ENCODE data around the gene ASGR2.
"Not testable (repeated sequence)": the region's sequence is repeated elsewhere in the genome, so short reads cannot be mapped to it uniquely, and the experiment has no call there.

Gene ASGR2

GRCh38 chr17:7089570-7089969 is 25.1 kb downstream of the ASGR2 start:
- H3K9ac ChIP-seq (ENCODE audit: low read length); H3K4me3 ChIP-seq (ENCODE audit: low read length); H3K36me3 ChIP-seq (ENCODE audit: control insufficient read depth, insufficient read depth, low read length); H3K9me3 ChIP-seq (ENCODE audit: control insufficient read depth, low read length); H3K4me1 ChIP-seq (ENCODE audit: control insufficient read depth, insufficient read depth, low read length); H3K27me3 ChIP-seq (ENCODE audit: control insufficient read depth, insufficient read depth, low read length): not testable (repeated sequence)

DNA sequence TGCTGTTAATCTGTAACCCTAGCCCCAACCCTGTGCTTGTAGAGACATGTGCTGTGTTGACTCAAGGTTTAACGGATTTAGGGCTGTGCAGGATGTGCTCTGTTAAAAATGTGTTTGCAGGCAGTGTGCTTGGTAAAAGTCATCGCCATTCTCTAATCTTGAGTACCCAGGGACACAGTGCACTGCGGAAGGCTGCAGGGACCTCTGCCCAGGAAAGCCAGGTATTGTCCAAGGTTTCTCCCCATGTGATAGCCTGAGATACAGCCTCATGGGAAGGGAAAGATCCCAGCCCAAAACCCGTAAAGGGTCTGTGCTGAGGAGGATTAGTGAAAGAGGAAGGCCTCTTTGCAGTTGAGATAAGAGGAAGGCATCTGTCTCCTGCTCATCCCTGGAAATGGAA is 26.2 kb downstream of the ASGR2 start:
- not testable (repeated sequence) for H3K36me3 ChIP-seq (ENCODE audit: control insufficient read depth, insufficient read depth, low read length); H3K9me3 ChIP-seq (ENCODE audit: control insufficient read depth, low read length); H3K27me3 ChIP-seq (ENCODE audit: control insufficient read depth, insufficient read depth, low read length); H3K4me1 ChIP-seq (ENCODE audit: control insufficient read depth, insufficient read depth, low read length); H3K4me3 ChIP-seq (ENCODE audit: low read length); H3K9ac ChIP-seq (ENCODE audit: low read length)

- H3K4me3 ChIP-seq (ENCODE audit: low read length), result no peak overlapping the region
- H3K27me3 ChIP-seq (ENCODE audit: control insufficient read depth, insufficient read depth, low read length), result peaks cover 3% of the 10 kb centered on the region
- H3K4me1 ChIP-seq (ENCODE audit: control insufficient read depth, insufficient read depth, low read length), result no peaks in the 10 kb centered on the region
- no peak overlapping the region for H3K9ac ChIP-seq (ENCODE audit: low read length)
- H3K9me3 ChIP-seq (ENCODE audit: control insufficient read depth, low read length), result no peaks in the 10 kb centered on the region
- H3K36me3 ChIP-seq (ENCODE audit: control insufficient read depth, insufficient read depth, low read length), result no peaks in the 10 kb centered on the region
Observed at GRCh38 chr17:7084088-7084487, 30.5 kb downstream of the ASGR2 start.

GRCh38 chr17:7083592-7083991 is 31.0 kb downstream of the ASGR2 start:
- H3K4me1 ChIP-seq (ENCODE audit: control insufficient read depth, insufficient read depth, low read length), result no peaks in the 10 kb centered on the region
- H3K27me3 ChIP-seq (ENCODE audit: control insufficient read depth, insufficient read depth, low read length), result peaks cover 3% of the 10 kb centered on the region
- H3K9ac ChIP-seq (ENCODE audit: low read length), result no peak overlapping the region
- no peak overlapping the region for H3K4me3 ChIP-seq (ENCODE audit: low read length)
- no peaks in the 10 kb centered on the region for H3K9me3 ChIP-seq (ENCODE audit: control insufficient read depth, low read length)
- no peaks in the 10 kb centered on the region for H3K36me3 ChIP-seq (ENCODE audit: control insufficient read depth, insufficient read depth, low read length)

DNA sequence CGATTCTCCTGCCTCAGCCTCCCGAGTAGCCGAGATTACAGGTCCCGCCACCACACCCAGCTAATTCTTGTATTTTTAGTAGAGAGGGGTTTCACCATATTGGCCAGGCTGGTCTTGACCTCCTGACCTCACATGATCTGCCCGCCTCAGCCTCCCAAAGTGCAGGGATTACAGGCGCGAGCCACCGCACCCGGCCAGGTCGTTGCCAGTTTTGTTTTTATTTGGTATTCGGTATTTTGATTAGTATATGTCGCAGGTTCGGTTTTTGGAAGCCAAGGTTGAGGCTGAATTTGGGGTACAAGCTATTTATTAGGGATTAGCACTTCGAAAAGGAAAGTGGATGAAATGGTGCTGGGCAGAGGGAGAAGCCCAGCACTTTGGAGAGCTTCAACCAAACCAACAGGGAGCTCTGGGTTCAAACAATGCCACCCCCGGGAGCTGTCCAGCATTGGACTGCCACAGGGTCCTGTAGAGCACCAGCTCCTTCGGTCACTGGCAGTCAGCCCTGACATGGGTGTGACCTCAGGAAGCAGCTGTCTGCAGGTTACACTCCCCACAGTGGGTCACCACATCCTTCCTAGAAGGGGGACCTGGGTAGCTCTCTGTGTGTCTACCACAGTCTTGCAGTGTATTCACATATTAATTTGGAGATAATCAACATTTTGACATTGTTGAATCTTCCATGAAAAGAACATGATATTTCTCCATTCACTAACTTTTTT is 33.1 kb downstream of the ASGR2 start:
- no peaks in the 10 kb centered on the region for H3K4me1 ChIP-seq (ENCODE audit: control insufficient read depth, insufficient read depth, low read length)
- no peak overlapping the region for H3K9ac ChIP-seq (ENCODE audit: low read length)
- H3K36me3 ChIP-seq (ENCODE audit: control insufficient read depth, insufficient read depth, low read length), result no peaks in the 10 kb centered on the region
- H3K9me3 ChIP-seq (ENCODE audit: control insufficient read depth, low read length), result no peaks in the 10 kb centered on the region
- peaks cover 3% of the 10 kb centered on the region for H3K27me3 ChIP-seq (ENCODE audit: control insufficient read depth, insufficient read depth, low read length)
- H3K4me3 ChIP-seq (ENCODE audit: low read length), result no peak overlapping the region

- Histone ChIP-seq H3K4me3 (ENCODE audit: low read length) (no peak overlapping the region), H3K36me3 (ENCODE audit: control insufficient read depth, insufficient read depth, low read length) (no peaks in the 10 kb centered on the region), H3K4me1 (ENCODE audit: control insufficient read depth, insufficient read depth, low read length) (no peaks in the 10 kb centered on the region), H3K9ac (ENCODE audit: low read length) (no peak overlapping the region), H3K9me3 (ENCODE audit: control insufficient read depth, low read length) (no peaks in the 10 kb centered on the region), H3K27me3 (ENCODE audit: control insufficient read depth, insufficient read depth, low read length) (peaks cover 3% of the 10 kb centered on the region)
Observed at GRCh38 chr17:7080456-7081041, 34.1 kb downstream of the ASGR2 start.

- no peaks in the 10 kb centered on the region for H3K9me3 ChIP-seq (ENCODE audit: control insufficient read depth, low read length)
- no peak within 1 kb of the TSS for H3K9ac ChIP-seq (ENCODE audit: low read length)
- H3K4me1 ChIP-seq (ENCODE audit: control insufficient read depth, insufficient read depth, low read length), result no peaks in the 10 kb centered on the region
- no peaks in the 10 kb centered on the region for H3K36me3 ChIP-seq (ENCODE audit: control insufficient read depth, insufficient read depth, low read length)
- H3K27me3 ChIP-seq (ENCODE audit: control insufficient read depth, insufficient read depth, low read length), result peaks cover 3% of the 10 kb centered on the region
- no peak within 1 kb of the TSS for H3K4me3 ChIP-seq (ENCODE audit: low read length)
Observed at GRCh38 chr17:7079581-7080455, 34.8 kb downstream of the ASGR2 start, which contains the start of gene CLEC10A. TSS of gene CLEC10A (minus strand) at chr17:7080251. CDS start at chr17:7078812, 1,439 bp downstream.

DNA sequence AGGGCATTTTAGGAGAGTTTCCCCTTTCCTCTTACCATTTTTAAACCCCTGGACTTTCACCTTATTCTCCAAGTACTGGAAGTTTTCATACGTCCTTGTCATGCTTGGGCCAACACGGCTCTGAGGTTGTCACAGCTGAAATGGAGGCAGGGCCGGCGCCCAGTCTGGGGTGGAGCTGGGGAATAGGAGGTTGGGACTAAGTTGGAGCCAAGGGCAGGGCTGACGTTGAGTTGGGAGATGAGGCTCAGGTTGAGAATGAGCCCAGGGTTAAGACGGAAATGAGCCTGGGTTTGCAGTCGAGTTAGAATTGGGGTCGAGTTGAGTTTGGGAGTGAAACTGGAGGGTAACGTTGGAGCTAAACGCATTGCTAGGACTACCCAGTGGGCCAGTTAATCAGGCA is 35.9 kb downstream of the ASGR2 start:
- no peak overlapping the region for H3K9ac ChIP-seq (ENCODE audit: low read length)
- peaks cover 3% of the 10 kb centered on the region for H3K27me3 ChIP-seq (ENCODE audit: control insufficient read depth, insufficient read depth, low read length)
- H3K36me3 ChIP-seq (ENCODE audit: control insufficient read depth, insufficient read depth, low read length), result no peaks in the 10 kb centered on the region
- no peaks in the 10 kb centered on the region for H3K9me3 ChIP-seq (ENCODE audit: control insufficient read depth, low read length)
- no peak overlapping the region for H3K4me3 ChIP-seq (ENCODE audit: low read length)
- H3K4me1 ChIP-seq (ENCODE audit: control insufficient read depth, insufficient read depth, low read length), result no peaks in the 10 kb centered on the region

- H3K9ac ChIP-seq (ENCODE audit: low read length), result no peak overlapping the region
- H3K4me1 ChIP-seq (ENCODE audit: control insufficient read depth, insufficient read depth, low read length), result no peaks in the 10 kb centered on the region
- no peaks in the 10 kb centered on the region for H3K27me3 ChIP-seq (ENCODE audit: control insufficient read depth, insufficient read depth, low read length)
- no peak overlapping the region for H3K4me3 ChIP-seq (ENCODE audit: low read length)
- H3K36me3 ChIP-seq (ENCODE audit: control insufficient read depth, insufficient read depth, low read length), result no peaks in the 10 kb centered on the region
- H3K9me3 ChIP-seq (ENCODE audit: control insufficient read depth, low read length), result no peaks in the 10 kb centered on the region
Observed at GRCh38 chr17:7077911-7078546, 36.6 kb downstream of the ASGR2 start.

GRCh38 chr17:7074931-7075330 is 39.7 kb downstream of the ASGR2 start:
- no peak overlapping the region for H3K9ac ChIP-seq (ENCODE audit: low read length)
- H3K27me3 ChIP-seq (ENCODE audit: control insufficient read depth, insufficient read depth, low read length), result no peaks in the 10 kb centered on the region
- H3K36me3 ChIP-seq (ENCODE audit: control insufficient read depth, insufficient read depth, low read length), result no peaks in the 10 kb centered on the region
- H3K4me1 ChIP-seq (ENCODE audit: control insufficient read depth, insufficient read depth, low read length), result no peaks in the 10 kb centered on the region
- no peak overlapping the region for H3K4me3 ChIP-seq (ENCODE audit: low read length)
- no peaks in the 10 kb centered on the region for H3K9me3 ChIP-seq (ENCODE audit: control insufficient read depth, low read length)

DNA sequence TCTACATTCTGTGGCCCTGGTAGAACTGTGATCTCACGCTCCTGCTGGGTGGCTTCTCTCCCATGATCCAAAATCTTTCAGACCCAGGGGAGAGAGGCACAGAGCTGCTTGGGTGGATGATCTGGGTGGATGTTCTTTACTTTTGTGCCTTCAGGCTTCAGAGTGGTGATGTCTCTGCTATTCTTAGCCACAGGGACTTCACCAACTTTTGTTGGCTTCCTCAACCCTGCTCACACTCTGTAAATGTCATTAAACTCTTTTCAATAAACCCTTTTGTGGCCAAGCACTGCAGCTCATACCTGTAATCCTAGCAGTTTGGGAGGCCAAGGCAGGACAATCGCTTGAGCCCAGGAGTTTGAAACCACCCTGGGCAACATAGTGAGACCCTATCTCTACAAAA is 42.2 kb downstream of the ASGR2 start:
- no peak overlapping the region for H3K9ac ChIP-seq (ENCODE audit: low read length)

GRCh38 chr17:7070712-7071111 is 43.9 kb downstream of the ASGR2 start:
- Histone ChIP-seq H3K4me3 (ENCODE audit: low read length) (no peak overlapping the region), H3K27me3 (ENCODE audit: control insufficient read depth, insufficient read depth, low read length) (no peaks in the 10 kb centered on the region), H3K9me3 (ENCODE audit: control insufficient read depth, low read length) (no peaks in the 10 kb centered on the region), H3K36me3 (ENCODE audit: control insufficient read depth, insufficient read depth, low read length) (no peaks in the 10 kb centered on the region), H3K9ac (ENCODE audit: low read length) (no peak overlapping the region), H3K4me1 (ENCODE audit: control insufficient read depth, insufficient read depth, low read length) (no peaks in the 10 kb centered on the region)

More for the DNA sequence above, 42.2 kb downstream of the ASGR2 start:
- Histone ChIP-seq H3K4me1 (ENCODE audit: control insufficient read depth, insufficient read depth, low read length) (no peaks in the 10 kb centered on the region), H3K36me3 (ENCODE audit: control insufficient read depth, insufficient read depth, low read length) (no peaks in the 10 kb centered on the region), H3K9me3 (ENCODE audit: control insufficient read depth, low read length) (no peaks in the 10 kb centered on the region), H3K27me3 (ENCODE audit: control insufficient read depth, insufficient read depth, low read length) (no peaks in the 10 kb centered on the region), H3K4me3 (ENCODE audit: low read length) (no peak overlapping the region)
